Chondrocyte (in vitro differentiated cells): Measurements from ENCODE around the gene IER5L. TPM values are rescaled to one million over a fixed set of nuclear protein-coding genes. Genes with fewer than 3 reads are reported as not detected.

Experiments used
- DNase-seq: peaks from one replicate; pipeline ENCODE4 v3.0.0; 2021; ENCODE audit warnings: mixed read lengths, low spot score
- H3K27ac Mint-ChIP-seq: one replicate; pipeline ENCODE4 v1.8.0; 2021; ENCODE audit warnings: mild to moderate bottlenecking, moderate library complexity, mixed read lengths; ENCODE audit not compliant: unreplicated experiment
- H3K27me3 Mint-ChIP-seq: 2 replicates; pipeline ENCODE4 v1.8.0; 2021; ENCODE audit warnings: low read depth, mixed read lengths
- H3K36me3 Mint-ChIP-seq: 2 replicates; pipeline ENCODE4 v1.8.0; 2021; ENCODE audit warnings: low read depth, mixed read lengths
- H3K4me1 Mint-ChIP-seq: 2 replicates; pipeline ENCODE4 v1.8.0; 2021; ENCODE audit warnings: low read depth, mild to moderate bottlenecking, mixed read lengths
- H3K4me3 Mint-ChIP-seq: one replicate; pipeline ENCODE4 v1.8.0; 2021; ENCODE audit warnings: mild to moderate bottlenecking, moderate library complexity, mixed read lengths; ENCODE audit not compliant: unreplicated experiment
- H3K9me3 Mint-ChIP-seq: 2 replicates; pipeline ENCODE4 v1.8.0; 2021; ENCODE audit warnings: low read depth, mixed read lengths
- CTCF ChIP-seq: fragments of 200-600 bp; sonication (generic); IDR thresholded peaks from 2 replicates; pipeline ENCODE4 v1.5.0; 2021; ENCODE audit warnings: antibody characterized with exemption, mild to moderate bottlenecking, moderate library complexity
- total RNA-seq: library from RNA; stranded (reverse); gene quantifications from 3 replicates; pipeline ENCODE4 v1.2.1, GENCODE V29; 2021

The IER5L gene
- total RNA-seq, 1 donor from 2014 or later = 37.2 TPM

DNA sequence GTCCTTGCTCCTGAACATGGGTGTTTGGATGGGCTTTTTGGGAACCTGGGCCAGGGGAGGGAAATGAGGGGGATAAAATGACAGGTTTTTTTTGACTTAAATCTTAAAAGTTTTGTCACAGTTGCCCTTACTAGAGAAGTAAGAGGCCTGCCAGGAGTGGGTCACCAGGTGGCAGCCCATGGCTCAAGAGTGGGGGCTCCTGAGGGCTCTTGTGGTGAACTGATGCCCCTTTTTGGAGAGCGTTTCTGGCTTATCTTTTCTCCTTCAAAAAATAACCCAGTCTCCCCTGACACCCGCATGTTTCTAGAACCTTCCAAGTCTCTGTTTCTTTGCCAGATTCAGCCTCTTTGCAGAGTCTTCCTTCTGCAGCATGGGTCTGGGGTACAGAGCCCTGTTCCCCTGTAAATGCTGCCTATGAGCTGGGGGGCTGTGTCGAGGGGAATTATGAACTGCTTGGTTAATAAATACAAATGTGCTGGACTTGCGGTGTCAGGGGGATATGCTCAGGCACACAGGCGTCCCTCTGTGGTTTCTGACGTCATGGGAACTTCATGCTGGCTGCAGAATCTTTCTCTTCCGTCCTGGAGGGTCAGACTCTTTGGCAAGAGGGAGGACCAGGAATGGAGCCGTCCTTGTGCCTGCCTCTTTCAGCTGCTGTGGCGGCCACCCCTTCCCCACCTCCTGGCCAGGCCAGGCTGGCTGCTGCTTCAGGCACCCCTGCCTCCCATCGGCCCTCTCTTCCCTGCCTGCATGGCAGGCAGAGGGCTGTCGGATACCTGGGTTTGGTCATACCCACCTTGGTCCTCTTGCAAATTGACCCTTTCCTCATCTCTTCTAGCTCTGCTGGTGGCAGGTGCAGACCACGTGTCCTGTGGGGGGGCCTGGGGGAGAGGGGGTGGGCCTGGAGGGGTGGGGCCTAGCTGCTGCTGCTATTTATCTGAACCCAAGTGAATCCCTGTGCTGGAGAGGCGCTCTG lies 36.7 kb downstream of the IER5L start:
- Mint-ChIP-seq H3K4me1 (peaks cover 88% of the 10 kb centered on the region), H3K36me3 (peaks cover 5% of the 10 kb centered on the region), H3K27ac (peak overlapping the region; percentile 100), H3K4me3 (peak overlapping the region; percentile 72), H3K9me3 (no peaks in the 10 kb centered on the region), H3K27me3 (no peaks in the 10 kb centered on the region)
- no peak for TF ChIP-seq CTCF
- no peak for DNase-seq

- Mint-ChIP-seq H3K4me1 (peaks cover 80% of the 10 kb centered on the region), H3K4me3 (peak overlapping the region; percentile 72), H3K36me3 (peaks cover 7% of the 10 kb centered on the region), H3K27me3 (no peaks in the 10 kb centered on the region), H3K27ac (peak overlapping the region; percentile 100), H3K9me3 (no peaks in the 10 kb centered on the region)
- TF ChIP-seq CTCF = no peak
- DNase-seq = no peak
These were observed 37.5 kb downstream of the IER5L start for GRCh38 chr9:129140397-129141065.

GRCh38 chr9:129139993-129140396 lies 38.1 kb downstream of the IER5L start:
- H3K27me3 Mint-ChIP-seq = no peaks in the 10 kb centered on the region
- peak overlapping the region; percentile 100 for H3K27ac Mint-ChIP-seq
- peaks cover 7% of the 10 kb centered on the region for H3K36me3 Mint-ChIP-seq
- H3K4me1 Mint-ChIP-seq = peaks cover 74% of the 10 kb centered on the region
- H3K4me3 Mint-ChIP-seq = peak overlapping the region; percentile 72
- TF ChIP-seq CTCF = no peak
- no peak for DNase-seq
- H3K9me3 Mint-ChIP-seq = no peaks in the 10 kb centered on the region

DNA sequence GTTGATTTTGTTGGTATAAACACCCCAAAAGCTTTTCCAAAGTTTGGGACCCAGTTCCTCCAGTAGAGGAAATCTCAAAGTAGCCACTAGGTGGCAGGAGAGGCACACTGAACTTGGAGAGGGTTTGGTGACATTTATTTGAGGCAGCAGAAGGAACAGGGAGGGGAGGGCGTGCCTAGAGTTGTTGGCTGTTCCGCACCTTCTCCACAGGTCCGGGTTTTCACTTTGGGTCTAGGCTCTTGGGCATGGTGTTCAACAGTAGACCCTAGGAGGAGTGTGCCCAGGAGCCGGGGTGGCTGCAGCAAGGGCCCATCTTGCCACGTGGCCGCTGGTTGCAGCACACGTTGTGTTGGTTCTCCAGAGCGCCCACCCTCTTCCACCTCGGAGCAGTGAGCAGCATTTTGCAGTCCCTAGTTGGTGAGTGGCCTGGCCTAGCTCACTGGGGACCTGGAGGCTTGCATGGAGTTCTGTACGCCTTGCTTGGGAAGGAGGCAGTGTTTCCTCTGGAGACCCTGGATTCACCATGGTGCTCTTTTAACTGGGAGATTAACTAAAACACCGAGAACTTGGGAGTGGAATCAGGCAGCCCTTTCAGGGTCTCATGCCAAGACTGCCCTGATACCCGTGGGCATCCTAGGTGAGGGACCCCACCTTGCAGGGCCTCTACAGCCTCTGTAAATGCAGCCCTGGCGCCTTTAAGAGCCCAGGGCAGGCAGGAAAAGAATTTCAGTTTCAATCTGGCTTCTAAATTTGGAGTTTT lies 38.6 kb downstream of the IER5L start:
- Mint-ChIP-seq H3K4me3 (peak overlapping the region; percentile 72), H3K27me3 (no peaks in the 10 kb centered on the region), H3K4me1 (peaks cover 72% of the 10 kb centered on the region), H3K9me3 (no peaks in the 10 kb centered on the region), H3K27ac (peak overlapping the region; percentile 100), H3K36me3 (peaks cover 8% of the 10 kb centered on the region)
- peak; percentile 99 for TF ChIP-seq CTCF
- no peak for DNase-seq
